IPS DF 4.7 (cell line): ENCODE results near the gene ZNF460.

ENCODE experiments used
- DNase-seq: peaks from one replicate; pipeline ENCODE4 v3.0.0-alpha.2; 2013; ENCODE audit warnings: low spot score; ENCODE audit errors: extremely low read depth

The ZNF460 gene

DNA sequence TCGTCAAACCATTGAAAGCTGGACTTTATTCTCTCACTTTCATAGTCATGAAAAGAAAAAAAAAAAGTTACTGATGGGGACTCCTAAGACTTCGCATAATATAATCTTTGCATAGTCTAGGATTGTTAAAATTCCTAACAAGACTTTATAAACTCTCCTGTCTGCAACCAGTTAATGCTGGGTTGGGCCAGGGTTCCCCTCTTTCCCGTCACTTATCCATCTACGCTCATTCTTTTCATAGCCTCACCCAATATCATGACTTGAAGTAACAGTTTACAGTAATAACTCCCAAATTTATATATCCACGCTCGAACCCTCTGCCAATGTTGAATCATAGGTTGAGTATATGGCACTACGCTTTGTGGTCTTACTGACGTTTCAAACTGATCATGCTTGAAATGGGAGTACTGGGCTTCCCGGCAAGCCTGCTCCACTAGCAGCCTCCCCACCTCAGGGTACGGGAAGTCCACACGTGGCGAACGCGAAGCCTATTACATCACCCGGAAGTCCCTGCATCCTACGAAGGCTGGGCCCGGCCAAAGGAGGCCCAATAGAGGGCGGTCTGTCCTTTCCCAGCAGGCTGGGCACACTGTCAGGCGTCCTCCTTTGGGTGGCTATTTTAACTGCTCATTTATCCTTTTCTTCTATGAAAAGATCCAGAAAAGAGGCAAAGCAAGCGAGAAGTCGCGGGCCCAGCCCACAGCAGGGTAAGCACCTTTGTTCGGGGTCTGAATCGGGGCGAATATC, 694 bp upstream of the ZNF460 start:
- DNase-seq: peak; percentile 80

DNA sequence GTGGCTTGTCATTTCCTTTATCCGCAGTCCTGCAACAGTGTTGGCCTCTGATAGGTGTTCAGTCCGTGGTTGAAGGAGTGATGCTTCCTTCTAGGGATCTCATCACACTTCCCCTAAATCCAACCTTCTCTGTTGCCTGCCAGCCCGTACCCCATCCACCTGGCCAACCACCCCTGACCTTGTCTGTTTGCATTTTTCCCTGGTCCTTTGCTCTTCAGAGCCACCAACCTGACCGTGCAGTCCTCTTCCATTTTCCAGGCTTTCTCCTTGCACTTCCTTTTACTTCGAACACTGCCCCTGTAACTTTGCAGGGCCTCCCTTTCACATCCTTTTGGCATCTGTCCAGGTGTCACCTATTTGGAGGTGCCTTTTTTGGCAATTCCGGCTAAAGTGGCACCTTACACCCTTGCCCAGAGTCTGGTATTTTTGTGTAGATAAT, 696 bp downstream of the ZNF460 start:
- DNase-seq: no peak

DNA sequence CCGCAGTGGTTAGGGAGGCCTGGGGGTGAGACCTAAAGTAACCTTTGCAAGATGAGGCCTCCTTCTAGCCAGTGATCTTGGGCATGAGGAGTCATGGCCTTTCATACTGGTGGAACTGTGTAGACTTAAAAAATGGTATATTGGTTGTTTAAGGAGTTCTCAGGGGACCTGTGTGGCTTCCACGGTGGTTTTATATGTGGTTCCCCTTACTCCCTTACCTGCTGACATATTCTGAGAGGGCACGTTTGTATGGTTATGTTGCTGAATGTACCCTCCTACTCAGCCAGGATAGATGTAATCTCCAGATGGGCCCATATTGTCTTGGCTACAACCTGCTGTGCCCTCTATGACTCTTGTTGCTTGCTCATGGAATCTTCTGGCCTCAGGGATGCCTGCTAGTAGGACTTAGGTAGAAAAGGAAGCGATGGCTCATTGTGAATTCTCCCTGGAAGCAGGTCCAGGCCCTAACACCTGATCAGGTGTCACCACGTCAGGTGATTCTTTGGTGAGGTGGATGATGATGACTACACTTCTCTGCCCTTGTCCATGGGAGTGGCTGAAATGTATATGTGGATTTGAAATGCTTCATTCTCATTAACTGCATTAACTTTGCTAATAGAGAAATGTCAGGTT, 1.8 kb downstream of the ZNF460 start:
- DNase-seq: no peak

DNA sequence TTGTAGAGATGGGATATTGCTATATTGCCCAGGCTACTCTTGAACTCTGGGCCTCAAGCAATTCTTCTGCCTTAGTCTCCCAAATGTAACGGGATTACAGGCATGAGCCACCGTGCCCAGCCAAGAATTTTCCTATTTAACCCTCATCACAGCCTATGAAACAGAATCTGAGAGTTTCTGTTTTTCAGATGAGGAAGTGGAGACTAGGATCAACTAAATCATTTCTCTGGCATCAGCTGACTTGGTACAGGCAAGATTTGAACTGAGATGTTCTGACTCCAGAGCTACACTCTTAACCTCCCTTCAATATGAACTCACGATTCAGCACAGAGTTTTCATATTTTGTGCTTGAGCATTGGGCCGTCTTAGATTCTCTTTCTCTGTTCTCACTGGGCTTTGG, 8.1 kb downstream of the ZNF460 start:
- DNase-seq: no peak

DNA sequence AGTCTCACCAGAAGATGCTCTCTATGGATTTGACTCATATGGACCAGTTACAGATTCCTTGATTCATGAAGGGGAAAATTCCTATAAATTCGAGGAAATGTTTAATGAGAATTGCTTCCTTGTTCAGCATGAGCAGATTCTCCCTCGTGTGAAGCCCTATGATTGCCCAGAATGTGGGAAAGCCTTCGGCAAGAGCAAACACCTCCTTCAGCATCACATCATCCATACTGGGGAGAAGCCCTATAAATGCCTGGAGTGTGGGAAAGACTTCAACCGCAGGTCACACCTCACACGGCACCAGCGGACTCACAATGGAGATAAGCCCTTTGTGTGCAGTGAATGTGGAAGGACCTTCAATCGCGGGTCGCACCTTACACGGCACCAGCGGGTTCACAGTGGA, 10.7 kb downstream of the ZNF460 start:
- no peak for DNase-seq

DNA sequence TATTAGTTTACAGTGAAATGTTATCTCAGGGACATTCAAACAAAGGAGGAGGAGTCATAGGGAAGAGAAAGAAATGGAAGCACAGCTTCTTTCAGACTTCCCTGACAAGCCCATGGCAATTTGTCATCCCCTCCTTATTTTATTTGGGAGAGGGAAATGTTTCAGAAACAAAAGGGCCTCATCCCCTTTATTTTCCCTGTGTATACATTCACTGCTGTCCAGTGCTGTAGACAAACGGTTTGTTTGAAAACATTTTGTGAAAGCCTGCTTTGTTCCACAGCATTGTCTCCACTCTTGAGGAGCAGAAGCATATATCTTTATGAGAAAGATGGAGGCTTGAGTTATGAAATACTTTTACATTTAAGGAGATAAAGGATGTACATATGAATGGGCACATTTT, 12.3 kb downstream of the ZNF460 start:
- no peak for DNase-seq

DNA sequence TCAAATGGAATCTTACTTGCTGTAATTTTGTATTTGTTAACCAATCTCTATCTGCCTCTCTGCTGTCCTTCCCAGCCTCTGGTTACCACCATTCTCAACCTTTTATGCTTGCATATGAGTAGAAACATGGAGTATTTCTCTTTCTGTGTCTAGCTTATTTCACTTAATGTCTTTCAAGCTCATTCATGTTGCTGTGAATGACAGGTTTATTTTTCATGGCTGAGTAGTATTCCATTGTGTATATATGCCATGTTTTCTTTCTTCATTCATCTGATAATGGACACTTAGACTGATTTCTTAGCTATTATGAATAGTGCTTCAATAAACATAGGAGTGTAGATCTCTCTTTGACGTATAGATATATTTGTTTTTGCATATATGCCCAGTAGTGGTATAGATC, 13.4 kb downstream of the ZNF460 start:
- no peak for DNase-seq

DNA sequence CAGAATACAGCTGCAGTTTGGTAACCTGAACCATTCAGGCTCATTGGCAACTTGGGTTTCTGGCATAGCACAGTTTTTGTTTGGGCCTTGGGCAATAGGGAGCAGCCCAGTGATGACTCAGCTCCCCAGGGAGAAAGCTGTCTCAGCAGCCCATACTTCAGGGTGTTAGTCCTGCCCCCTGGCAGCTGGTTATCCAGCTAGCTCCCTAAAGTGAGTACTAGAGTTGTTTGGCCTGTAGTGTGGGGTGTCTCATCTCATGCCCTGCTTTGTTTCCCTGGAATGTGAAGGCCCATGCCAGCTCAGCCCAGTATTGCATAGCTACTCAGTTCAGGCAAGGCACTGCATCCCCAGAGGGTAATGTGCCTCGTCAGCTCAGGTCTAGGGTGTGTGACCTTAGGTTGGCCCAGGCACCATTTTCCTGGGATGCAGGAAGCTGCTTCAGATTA, 21.8 kb downstream of the ZNF460 start:
- no peak for DNase-seq

DNA sequence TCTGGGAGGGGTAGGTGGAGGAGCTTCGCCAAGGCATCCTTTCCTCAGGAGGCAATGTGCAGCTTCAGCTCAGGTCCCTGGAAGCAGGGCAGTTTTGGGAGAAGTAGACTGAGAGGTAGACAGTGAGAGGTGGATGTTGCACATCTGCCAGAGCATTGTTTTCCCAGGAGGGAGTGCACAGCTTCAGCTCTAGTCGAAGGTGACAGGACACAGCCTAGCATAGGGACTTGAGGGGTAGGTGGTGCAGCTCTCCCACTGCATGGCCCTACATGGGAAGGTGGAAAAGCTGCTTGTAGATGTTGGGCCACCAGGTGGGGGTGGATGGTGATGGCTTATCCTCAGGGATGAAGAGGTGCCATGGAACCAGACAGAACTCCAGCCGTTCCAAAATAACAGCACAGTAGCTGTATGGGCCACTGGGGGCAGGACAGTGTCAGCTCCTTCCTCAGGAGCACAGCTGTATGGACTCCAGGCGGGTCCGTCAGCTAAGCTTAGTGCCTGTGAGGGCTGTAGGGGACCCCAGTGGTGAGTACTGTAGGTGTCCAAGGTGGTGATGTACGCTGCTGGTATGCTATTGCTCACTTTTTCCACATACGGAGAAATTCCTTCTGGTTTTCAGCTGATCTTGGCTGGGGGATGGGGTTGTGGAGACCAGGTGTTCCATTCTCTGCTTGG, 22.6 kb downstream of the ZNF460 start:
- no peak for DNase-seq

DNA sequence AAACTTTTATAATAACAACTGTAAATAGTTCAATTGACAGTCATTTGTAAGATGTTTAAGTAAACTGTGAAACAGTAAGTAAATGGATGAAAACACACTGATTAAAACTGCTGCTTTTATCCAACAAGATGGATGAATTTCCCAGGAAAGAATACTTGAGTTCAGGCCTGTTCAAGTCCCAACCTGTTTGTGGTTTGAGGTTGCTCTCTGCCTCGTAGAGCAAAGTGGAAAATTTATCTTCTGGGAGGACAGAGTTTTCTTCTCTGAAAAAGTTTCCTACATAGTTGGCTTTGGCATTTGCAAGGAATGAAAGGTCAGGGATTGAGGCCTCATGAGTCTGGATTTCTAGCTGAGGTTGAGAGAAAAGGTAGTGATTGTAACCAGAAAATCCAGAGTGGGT, 24.8 kb downstream of the ZNF460 start:
- no peak for DNase-seq

DNA sequence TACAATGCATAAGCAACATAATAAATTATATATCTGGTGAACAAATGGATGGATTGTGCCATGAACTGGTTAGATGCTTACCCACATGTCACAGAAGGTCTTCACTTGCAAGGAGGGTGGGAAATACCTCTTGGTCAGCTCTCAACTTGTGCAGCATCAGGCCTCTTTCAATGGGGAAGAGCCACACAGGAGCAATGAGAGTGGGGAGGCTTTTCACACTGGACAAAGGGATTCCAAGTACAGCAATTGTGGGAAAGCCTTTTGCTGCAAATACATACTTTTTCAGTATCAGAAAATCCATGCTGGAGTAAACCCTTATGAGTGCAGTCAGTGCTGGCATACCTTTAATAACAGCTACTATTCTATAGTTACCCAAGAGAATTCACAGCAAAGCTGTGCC, 28.2 kb downstream of the ZNF460 start:
- DNase-seq: no peak

DNA sequence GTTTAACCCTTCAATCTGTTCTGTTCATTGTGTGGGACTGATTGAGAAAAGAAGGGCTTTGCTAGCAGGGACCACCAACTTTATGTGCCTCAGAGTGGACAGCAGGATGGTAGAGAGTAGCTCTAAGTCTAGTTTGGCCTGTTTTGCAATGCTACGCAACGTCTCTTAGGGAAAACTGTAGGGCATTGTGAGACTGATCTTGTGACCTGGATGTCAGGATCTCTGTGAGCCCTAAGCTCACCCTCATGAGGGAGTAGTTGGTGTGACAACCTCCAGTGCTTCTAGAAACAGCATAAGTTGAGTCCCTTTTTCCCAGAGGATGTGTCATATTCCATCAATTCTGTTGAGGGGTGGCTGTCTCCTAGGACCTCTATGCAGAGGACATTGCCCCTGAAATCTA, 30.5 kb downstream of the ZNF460 start:
- no peak for DNase-seq

DNA sequence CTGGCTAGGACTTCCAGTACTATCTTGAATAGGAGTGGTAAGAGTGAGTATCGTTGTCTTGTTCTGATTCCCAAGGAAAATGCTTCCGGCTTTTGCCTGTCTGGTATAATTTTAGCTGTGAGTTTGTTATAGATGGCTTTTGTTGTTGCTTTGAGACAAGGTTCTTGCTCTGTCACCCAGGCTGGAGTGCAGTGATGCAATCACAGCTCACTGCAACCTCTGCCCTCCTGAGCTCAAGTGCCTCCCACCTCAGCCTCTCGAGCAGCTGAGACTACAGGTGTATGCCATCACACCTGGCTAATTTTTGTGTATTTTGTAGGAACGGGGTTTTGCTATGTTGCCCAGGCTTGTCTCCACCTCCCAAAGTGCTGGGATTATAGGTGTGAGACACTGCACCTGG, 33.9 kb downstream of the ZNF460 start:
- no peak for DNase-seq

DNA sequence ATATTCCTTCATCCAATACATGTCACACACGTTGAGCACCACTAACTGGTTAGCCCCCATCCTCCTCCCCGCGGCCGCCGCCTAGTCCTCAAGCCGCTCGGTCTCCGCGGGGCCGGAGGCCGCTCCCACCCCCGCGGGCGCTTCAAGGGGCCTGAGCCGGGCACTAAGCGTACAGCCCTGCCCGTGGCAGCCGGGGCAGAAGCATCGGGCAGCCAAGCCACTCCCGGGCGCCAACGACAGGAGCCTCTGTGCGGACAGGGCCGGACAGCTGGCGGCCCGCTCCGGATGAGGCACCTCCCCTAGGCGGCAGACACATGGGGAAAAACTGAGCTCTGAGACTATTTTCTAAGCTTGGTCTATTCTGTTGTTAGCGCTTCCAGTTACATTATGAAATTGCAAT, 37.2 kb downstream of the ZNF460 start:
- DNase-seq: no peak

DNA sequence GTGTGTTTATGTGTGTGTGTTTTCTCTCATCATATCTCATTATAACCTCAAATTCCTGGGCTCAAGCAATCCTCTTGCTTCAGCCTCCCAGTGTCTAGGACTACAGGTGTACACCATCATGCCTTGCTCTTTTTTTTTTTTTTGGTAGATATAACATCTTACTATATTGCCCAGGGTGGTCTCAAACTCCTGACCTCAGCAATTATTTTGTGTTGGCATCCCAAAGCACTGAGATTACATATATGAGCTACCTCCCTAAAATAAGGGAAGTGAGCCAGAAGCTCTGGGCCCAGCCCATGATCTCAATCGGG, 39.5 kb downstream of the ZNF460 start:
- DNase-seq: no peak

DNA sequence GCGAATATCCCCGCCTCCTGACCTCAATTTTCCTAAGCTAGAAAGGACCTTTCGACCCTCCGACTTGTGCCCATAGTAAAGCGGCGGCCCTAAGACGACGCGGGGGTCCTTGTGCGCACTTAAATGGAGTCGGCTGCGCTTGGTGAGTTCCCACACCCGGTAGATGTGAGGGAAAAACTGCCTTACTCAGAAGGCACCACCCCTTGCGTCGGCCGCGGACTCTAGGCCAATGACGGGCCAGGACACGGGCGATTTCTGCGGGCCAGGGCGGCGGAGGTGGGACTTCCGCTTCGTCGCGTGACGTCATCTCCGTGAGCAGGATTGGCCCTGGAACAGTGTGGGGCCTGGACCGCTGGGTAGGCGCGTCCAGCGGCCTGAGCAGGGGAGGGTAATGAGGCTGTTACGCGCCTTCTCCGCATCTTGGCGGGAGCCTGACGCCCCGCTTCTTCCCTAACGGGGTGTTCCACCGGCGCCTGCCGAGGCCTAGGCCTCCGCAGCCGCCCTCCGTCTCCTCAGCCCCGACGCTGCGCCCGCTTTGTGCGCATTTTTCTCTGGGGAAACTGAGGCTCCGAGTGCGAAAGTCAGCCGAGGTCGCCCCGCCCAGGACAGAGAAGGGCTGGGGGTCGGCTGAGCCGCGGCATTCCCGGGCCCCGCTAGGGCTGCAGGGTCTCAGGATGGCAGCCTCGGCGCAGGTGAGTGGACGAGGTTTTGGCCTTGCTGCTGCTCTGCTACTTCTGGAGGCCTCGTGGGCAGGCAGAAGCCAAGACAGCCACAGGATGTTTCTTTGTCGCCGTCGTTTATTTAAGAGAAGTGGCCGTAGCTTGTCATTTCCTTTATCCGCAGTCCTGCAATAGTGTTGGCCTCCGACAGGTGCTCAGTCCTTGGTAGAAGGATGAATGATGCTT, 40.1 kb downstream of the ZNF460 start, which contains the start of gene ZNF543:
Gene ZNF543 (plus strand): TSS at position 293 of the 905 bp plus-strand sequence. CDS start 382 bp downstream, at position 675.
- DNase-seq: peak; percentile 90

DNA sequence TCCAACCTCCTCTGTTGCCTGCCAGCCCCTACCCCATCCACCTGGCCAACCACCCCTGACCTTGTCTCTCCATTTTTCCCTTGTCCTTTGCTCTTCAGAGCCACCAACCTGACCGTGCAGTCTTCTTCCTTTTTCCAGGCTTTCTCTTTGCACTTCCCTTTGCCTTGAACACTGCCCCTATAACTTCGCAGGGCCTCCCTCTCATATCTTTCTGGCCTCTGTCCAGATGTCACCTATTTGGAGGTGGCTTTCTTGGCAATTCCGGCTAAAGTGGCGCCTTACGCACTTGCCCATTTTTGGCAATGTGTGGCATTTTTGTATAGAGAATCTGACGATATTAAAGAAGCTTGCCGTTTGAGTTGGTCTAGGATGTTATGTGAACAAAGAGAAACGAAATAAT, 40.8 kb downstream of the ZNF460 start:
- no peak for DNase-seq

DNA sequence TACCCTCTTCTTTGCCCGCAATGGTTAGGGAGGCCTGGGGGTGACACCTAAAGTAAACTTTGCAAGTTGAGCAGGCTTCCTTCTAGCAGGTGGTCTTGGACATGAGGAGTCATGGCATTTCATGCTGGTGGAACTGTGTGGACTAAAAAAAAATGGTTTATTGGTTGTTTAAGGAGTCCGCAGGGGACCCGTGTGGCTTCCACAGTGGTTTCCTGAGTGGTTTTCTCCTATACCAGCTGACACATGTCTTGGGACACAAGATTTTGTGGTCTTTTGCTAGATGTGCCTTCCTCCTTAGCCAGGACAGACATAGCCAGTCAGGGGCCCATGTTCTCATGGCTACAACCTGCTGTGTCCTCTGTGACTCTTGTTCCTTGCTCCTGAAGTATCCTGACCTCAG, 41.5 kb downstream of the ZNF460 start:
- DNase-seq: no peak

DNA sequence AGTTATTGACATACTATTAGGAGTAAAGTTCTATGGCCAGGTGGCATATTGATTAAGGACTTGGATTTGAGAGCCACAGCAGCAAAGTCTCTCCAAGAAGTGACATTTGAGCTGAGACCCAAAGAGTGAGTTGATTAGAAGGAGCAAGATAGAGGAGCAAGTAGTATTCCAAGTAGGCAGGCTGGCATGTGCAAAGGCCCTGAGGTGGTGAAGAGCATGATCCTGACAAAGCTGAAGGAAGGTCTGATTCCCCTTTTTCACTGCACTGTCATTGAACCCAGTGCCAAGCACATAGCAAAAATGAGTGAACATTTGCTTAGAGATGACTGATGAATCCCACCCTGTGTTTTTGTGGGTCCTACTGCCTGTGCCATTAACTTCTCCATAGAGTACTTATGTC, 44.7 kb downstream of the ZNF460 start:
- DNase-seq: no peak

DNA sequence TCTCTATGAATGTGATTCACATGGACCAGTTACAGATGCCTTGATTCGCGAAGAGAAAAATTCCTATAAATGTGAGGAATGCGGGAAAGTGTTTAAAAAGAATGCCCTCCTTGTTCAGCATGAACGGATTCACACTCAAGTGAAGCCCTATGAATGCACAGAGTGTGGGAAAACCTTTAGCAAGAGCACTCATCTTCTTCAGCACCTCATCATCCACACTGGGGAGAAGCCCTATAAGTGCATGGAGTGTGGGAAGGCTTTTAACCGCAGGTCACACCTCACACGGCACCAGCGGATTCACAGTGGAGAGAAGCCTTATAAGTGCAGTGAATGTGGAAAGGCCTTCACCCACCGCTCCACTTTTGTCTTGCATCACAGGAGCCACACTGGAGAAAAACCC, 47.7 kb downstream of the ZNF460 start:
- DNase-seq: no peak

DNA sequence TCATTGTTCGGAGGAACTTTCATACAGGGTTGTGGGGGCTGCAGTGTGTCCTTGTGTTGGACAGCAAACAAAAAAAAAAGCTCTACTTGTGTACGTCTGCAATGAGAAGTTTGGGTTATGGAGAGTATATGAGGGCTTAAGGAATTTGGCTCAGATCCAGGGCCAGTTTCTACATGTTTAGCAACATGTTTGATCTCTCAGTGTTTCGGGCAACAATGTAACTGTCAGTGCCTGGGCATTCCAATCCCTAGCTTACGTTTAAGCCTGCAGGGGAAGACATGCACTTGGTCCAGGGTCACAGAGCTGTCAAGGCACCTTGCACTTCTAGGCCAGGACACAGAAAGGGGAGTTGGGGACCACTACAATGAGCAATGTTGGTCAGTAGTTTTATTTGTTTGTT, 53.9 kb downstream of the ZNF460 start:
- no peak for DNase-seq

DNA sequence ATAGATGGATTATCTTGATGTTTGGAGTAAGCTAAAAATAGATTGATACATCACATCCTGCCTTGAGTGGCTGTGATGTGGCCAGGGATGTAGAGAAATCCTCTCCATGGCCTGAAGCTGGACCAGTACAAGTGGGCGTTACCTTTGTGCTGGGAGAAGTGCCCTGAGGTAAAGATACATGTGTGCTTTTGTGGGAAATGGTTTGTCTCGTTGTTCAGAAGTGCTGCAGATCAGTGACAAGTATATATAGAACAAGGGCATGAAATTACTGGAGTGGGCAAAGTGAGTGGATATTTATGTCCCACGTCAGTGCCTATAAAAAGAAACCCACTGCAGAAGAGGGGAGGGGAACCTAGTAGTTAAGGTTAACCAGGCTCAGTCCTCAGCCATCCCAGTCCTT, 58.6 kb downstream of the ZNF460 start:
- no peak for DNase-seq
